GM18909 (cell line): Measurements from ENCODE around the gene SLC6A6.

ENCODE experiments used
- ATAC-seq: cut with Tn5 transposase; IDR thresholded peaks from one replicate; pipeline ENCODE4 v1.9.1; 2021; ENCODE audit warnings: mild to moderate bottlenecking; ENCODE audit not compliant: unreplicated experiment, poor library complexity

The SLC6A6 gene

DNA sequence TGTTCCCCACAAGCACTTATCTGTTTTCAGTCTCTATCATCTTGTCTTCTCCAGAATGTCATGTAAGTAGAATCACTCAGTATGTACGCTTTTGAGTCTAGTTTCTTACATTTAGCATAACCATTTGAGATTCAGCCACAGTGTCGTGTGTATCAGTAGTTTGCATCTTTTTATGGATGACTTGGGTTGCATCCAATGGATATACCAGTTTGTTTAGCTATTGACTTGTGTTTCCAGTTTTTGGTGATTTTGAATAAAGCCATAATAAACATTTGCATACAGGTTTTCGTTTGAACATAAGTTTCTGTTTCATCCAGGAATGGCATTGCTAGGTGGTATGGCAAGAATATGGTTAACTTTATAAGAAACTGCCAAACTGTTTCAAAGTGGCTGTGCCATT, 125.7 kb downstream of the SLC6A6 start:
- ATAC-seq = no peak

DNA sequence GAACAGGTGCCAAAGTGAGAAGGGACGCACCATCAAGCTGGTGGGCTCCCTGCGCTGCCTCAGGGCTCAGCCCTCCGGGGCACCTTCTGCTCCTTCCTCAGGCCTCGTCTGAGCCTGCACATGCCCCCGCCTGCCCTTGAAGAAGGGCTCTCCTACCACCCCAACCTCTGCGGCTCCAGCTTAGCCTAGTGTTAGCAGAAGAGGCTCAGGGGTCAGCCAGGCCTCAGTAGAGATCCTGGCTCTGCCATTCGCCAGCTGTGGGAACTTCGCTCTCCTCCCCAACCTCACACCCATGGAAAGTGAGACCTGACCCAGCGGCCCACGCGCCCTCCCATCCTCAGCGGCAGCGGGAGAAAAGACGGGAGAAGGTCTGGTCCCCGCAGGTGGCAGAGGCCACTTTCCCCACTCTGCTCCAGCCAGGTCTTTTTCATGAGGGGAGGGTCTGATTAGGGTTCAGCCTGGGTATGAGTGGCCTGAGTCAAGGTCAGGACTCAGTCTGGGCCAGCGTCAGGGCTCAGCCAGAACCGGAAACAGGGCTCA, 129.5 kb downstream of the SLC6A6 start:
- ATAC-seq = no peak

DNA sequence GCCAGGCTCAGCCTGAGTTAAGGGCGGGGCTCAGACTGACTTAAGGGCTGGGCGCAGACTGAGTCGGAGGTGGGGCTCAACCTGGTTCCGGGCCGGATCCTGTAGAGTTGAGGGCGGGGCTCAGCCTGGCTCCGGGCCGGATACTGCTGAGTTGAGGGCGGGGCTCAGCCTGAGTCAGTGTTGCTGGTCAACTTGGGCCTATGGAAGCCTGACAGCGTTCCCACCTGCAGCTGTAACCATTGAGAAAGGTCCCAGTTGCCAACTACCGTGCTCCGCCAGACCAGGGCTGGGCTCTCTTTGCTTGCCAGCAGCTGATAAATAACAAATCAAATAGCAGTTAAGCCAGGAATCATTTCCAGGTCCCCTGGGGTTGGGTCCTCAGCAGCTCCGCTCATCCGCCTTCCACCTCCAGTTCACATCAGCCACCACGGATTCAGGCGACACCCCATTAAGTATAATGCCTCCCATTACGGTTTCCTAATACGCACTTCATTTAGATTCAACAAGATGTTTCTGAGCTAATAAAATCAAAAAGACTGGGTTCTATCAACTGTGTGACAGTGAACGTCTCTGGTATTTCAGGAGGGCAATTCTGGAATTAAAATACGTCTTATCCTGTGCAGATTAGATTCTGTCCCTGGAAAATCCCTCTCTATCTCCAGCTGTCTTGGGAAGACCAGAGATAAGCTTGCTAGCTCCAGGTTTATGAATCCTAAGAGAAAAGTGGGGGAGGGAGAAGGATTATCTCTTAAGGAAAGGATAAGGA, 130.5 kb downstream of the SLC6A6 start:
- ATAC-seq = no peak

DNA sequence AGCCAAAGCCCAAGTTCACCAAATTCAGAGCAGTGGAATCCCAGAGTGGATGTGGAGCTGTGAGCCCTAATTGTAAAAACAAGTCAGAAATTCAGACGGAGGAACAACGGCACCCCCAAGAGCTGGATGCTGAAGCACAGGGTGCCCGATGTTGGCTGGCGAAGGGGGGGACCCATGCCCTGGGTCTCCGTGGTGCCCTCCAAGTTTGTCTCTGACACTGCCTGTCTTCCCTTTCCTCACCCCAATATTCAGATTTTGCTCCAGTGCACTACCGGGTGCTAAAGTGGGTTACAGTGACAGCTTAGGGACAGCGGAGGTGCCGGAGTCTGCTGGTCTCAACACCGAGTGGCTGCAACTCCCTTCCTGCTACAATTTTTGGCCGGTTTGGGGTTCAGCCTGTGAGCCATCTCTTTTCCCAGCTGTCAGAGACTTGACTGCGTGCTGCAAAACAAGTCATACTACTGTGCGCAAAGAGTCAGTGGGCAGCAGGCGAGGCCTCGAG, 131.1 kb downstream of the SLC6A6 start:
- ATAC-seq = no peak

DNA sequence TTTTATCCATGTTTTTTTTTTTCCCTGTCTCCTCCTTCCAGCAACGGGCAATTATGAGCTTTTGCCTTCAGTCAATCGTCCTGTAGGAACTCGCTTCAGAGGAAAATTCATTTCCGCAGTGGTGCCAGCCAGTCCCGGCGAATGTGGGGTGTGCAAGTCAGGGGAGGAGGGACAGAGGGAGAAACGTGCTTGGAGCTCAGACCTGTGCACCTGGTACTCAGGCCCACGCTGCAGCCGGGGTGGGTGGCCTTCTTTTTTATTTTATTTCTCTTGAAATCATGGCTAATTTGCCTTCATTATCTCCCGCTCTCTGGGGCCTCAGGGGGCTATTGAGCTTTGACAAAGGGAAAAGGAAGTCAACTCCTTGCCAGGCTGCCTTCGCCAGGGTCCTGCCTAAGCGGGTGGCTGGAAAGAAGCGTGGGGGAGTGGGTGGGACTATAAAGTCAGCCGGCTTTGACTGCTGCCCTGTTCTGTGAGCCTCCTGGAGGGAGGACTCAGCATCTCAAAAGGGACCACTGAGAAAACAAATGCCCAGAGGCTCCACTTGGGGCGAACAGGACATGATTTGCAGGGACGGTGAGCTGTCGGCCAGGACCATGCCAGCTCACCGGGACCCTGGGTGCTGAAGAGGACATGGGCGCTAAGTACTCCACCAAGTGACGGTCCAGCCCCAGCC, 132.2 kb downstream of the SLC6A6 start:
- no peak for ATAC-seq

DNA sequence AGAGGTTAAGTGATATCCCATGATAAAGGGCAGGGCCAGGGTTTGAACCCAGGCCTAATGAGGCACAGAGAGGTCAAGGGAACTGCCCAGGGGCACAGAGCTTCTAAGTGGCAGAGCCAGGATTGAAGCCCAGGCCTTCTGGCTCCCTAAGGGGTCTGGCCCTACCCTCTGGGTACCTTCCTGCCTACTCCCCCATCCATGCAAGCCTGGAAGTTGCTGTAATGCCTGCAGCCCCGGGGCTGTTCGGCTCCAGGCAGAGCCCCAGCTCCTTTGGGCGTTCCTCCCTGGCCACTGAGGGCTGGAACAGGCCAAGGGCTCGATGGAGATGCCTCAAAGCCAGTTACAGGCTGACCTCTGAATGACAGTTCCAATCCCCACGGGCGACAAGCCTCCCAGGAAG, 133.2 kb downstream of the SLC6A6 start:
- ATAC-seq = no peak

DNA sequence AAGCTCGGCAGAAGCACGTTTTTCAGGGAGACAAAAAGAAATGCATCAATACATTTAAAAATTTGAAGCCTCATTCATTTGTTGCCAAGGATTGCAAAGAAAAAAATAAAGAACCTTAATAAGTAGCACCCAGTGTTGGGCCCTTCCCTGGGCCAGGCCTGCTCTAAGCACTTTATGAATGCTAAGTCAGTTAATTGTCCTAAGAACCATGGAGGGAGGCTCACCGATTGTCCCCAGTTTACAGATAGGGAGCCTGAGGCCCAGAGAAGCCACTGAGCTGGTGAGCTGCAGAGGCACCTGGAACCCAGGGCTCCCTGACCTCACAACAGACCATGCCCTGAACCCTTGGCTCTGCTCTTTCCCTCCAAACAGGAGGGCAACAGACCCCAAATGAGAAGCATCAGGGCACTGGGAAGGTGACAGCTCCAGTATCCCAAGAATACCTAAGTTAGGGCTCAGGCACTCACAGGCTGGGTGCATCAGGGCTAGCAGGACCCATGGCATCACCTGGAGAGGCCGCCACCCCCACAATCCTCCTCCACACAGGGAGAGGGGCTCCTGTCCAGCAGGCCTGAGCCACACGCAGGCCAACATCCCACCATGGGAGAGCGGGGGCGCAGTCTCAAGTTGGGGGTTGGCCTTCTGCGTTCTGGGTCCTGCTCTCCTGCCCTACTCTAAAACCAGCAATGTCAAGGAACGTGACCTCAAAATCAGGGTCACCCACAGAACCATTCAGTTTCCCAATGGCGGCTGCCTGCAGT, 133.8 kb downstream of the SLC6A6 start:
- ATAC-seq = no peak

DNA sequence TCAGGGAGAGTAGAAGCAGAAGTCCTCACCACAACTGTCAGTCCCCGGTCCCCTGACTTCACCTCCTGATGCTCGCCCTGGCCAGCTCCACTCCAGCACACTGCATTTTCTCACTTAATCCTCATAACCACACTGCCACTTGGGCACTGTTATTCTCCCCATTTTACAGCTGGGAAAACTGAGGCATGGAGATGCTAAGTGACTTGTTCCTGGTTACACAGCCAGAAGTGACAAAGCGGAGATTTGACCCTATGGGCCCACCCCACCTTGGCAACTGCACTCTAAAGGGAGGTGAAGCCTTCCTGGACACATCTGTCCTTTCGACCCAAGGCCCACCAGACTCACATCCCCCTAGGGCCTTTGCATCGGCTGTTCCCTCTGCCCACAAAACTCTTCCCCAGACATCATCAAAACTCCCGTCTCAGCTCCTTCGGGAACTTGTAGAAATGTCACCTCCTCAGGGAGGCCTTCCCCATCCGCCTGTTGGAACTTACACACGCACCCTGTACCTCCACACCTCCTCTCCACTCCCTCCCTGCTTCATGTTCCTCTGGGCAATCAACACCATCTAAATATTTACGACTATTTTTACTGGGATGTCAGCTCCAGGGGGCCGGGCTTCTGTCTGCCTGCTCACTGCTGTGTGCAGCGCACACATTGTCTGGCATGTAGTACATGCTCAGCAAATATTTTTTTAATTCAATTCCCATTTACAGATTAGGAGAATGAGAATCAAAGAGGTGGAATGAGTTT, 134.6 kb downstream of the SLC6A6 start:
- ATAC-seq = no peak

DNA sequence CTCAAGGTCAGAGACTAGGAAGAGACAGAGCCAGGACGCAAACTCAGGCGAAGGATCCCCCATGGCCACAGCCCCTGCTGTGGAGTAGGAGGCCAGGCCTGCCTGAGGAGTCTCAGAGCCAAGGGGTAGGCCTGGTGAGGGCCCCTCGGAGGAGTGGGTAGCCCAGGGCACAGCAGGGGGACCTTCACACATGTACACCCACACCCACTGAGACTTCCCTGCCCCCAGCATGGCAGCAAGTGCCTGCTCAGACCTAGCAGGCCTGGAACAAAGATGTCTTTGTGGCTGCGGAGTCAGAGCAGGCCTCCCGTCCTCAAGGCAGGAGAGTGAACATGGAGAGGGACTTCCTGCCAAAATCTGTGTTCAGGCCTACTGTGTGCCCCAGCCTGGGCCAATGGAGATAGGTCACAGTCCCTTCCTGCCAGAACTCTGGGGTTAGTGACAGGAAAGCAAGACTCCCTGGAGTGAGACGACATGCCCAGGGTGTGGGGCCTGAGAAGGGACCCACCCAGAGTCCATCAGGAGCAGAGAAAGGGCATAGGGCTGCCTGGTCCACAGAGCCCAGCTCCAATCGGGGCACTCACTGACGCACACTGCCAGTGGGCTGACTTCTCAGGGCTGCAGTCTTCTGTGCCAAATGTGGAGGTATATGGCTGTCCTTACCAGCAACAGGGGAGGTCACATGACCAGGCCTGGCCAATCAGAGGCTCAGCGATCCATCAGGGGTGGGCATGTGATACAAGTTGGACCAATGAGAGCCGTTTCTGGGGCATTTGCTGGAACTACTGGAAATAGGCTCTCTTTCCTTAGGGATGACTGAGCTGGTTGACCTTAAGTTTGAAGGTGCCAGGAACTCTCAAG, 135.4 kb downstream of the SLC6A6 start:
- no peak for ATAC-seq

DNA sequence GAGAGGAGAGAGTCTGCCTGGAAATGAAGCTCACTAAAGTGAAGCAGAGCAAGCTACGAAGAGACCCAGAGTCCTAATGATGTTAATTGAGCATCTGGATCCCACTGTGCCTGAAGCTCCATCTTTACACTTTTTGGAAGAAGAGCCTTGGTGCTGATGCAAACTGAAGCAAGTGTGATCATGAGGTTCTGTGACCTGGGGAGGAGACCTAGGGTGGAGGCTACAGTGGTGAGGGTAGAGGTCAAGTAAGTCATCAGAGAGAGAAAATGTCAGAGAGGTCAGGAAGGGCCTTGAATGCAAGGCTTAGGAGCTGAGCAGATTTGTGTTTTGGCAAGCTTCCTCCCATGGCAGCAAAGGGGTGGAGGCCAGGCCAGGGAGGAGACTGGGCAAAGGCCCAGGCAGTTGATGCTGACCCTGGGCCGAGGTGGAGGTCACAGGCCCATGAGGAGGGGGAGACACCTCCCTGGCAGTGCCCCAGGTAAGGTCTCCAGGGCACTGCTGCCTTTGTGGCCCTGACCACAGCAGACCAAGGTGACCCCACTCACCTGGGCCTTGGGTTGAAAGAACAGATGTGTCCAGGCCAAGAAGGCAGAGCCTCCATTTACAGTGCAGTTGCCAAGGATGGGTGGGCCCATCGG, 136.2 kb downstream of the SLC6A6 start:
- no peak for ATAC-seq
